Ovary (tissue), 9 donors: ENCODE data around the gene QSOX2. TPM values are rescaled to one million over a fixed set of nuclear protein-coding genes. Genes with fewer than 3 reads are reported as not detected.
A peak's percentile ranks its signal among the peaks of the same experiment; 100 is the strongest.

Experiments
- DNase-seq, 5 donors: peaks; one replicate each; pipeline ENCODE4 v3.0.0-alpha.2; 2019 to 2020
- H3K27ac ChIP-seq, 2 donors: fragments of 200-600 bp; one replicate each; pipeline versions ENCODE4 v1.5.1 to v1.8.0; 2019 to 2022
- H3K27me3 ChIP-seq: fragments of 200-600 bp; one replicate; pipeline ENCODE4 v1.8.0; 2022
- H3K36me3 ChIP-seq: fragments of 200-600 bp; sonication (generic); one replicate; pipeline ENCODE4 v1.5.1; 2019
- H3K4me1 ChIP-seq: one replicate; pipeline ENCODE4 v1.8.1; 2013; ENCODE audit warnings: mild to moderate bottlenecking, moderate library complexity; ENCODE audit not compliant: insufficient read depth
- H3K4me3 ChIP-seq: fragments of 200-600 bp; sonication (generic); one replicate; pipeline ENCODE4 v1.5.1; 2017
- H3K9me3 ChIP-seq, 2 donors: fragments of 200-600 bp in 1 of 2; sonication (generic) in 1 of 2; one replicate each; pipeline versions ENCODE4 v1.5.1 to v1.8.1; 2013 to 2019; ENCODE audit warnings: mild to moderate bottlenecking in 1 of 2, moderate library complexity in 1 of 2
- EP300 ChIP-seq: sonication (generic); formaldehyde crosslinking; IDR thresholded peaks from one replicate; pipeline ENCODE4 v1.6.1; 2017; ENCODE audit warnings: antibody characterized with exemption
- POLR2A ChIP-seq: fragments of 450-650 bp; IDR thresholded peaks from one replicate; pipeline ENCODE4 v1.6.1; 2017; ENCODE audit warnings: antibody characterized with exemption, mild to moderate bottlenecking, moderate library complexity
- WGBS, 3 donors: extraction: QIAGEN DNeasy Blood & Tissue Kit in 1 of 3; methylation state at CpG; one replicate each; pipeline versions ENCODE4 v1.1.5 to v1.1.7; 2013 to 2017; 5-methylcytosine and 5-hydroxymethylcytosine counted together
- intact Hi-C, 4 donors: fragments of 100-400 bp; cut with DNase I; formaldehyde crosslinking; loops; one replicate each; pipeline versions ENCODE4 v1.11.0 to v1.15.1; 2022 to 2023
- polyA plus RNA-seq, 2 donors: library from polyadenylated mRNA; stranded (reverse); fragments of 200-250 nt in 1 of 2; fragments of 350-450 nt in 1 of 2; fragmentation: Illumina TruSeq in 1 of 2; extraction: RNeasy Lipid Tissue Mini Kit (QIAGEN cat#74804) in 1 of 2; gene quantifications; one replicate each; pipeline ENCODE4 v1.2.3, GENCODE V29; 2013 to 2014
- total RNA-seq, 7 donors: library from RNA; depleted of rRNA in 2 of 7; stranded (reverse); fragments of >200 nt in 2 of 7; fragmentation: NEBNext Ultra II Directional in 3 of 7; extraction: Animal tissue kit (Norgen Biotek cat#: 25700) in 3 of 7; gene quantifications; one replicate each; pipeline versions ENCODE4 v1.1.0 to v1.2.4, GENCODE V29; 2016 to 2023
- TF ChIP-seq, protein P1 (sequence below), 3 donors: fragments of 450-650 bp in 2 of 3; fragments of 200-600 bp in 1 of 3; IDR thresholded peaks; one replicate each; pipeline versions ENCODE4 v1.5.1 to v1.8.0; 2016 to 2022; ENCODE audit warnings: antibody characterized with exemption in 3 of 3, mild to moderate bottlenecking in 1 of 3
- donor health status: DM: no; HTN: no; CAD: no; lungs with moderate emphysema.
- donor health status: DM: no; HTN: no; CAD: no.
- donor health status: Bipolar disorder and iron deficiency.
- donor health status: DM: yes; HTN: yes; CAD: no.
- donor health status: DM: no; HTN: no; CAD: no.
- donor health status: DM: yes; HTN: yes; CAD: no.

QSOX2 gene
- total and polyA plus RNA-seq, 9 donors: 5.6 to 14.3 (median 7.8) TPM

DNA sequence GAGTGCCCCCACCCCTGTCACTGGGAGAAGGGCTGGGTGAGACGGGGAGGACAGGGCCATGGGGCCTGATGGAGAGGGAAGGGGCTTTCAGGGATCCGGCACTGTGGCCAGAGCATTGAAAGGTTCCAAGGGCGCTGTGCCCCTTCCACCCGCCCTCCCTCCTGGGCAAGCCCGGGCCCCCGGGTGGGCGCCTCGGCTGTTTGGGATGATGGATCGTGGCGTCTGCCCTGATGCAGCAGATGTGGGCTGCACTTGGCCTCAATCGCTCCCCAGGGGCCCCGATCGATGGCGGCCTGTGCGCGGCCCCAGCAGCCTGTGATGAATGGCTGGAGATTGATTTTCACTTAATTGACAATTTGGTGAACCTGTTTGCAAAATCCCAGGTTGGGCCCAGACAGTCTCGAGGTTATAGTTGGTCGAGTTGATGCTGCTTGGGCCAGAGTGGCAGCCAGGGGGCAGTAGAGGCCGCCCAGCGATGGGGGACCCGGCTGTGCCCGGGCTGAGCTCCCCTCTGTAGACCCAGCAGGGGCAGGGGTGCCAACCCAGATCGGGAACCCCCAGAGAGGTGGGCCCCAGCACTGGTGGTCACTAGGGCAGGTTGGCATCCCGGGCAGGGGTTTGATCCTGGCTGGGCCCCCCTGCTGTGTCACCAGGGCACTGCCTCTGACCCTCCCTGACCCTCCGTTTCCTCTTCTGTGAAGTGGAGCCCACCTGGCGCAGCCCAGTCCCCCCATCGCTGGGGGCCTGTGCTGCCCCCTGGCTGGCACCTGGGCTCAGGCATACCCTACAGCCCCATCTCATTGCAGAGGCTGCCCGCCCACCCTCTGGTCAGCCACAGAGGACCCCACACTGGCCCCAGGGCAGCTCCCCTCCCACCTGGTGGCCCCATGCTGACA lies 75.4 kb downstream of the QSOX2 start:
- 35 to 44% (median 42%) methylated on average over 26 to 28 of the region's 28 CpGs for WGBS, 3 donors
- no peaks in the 10 kb centered on the region for H3K27me3 ChIP-seq
- TF ChIP-seq EP300 (no peak), POLR2A (no peak)
- TF ChIP-seq, protein P1, sequence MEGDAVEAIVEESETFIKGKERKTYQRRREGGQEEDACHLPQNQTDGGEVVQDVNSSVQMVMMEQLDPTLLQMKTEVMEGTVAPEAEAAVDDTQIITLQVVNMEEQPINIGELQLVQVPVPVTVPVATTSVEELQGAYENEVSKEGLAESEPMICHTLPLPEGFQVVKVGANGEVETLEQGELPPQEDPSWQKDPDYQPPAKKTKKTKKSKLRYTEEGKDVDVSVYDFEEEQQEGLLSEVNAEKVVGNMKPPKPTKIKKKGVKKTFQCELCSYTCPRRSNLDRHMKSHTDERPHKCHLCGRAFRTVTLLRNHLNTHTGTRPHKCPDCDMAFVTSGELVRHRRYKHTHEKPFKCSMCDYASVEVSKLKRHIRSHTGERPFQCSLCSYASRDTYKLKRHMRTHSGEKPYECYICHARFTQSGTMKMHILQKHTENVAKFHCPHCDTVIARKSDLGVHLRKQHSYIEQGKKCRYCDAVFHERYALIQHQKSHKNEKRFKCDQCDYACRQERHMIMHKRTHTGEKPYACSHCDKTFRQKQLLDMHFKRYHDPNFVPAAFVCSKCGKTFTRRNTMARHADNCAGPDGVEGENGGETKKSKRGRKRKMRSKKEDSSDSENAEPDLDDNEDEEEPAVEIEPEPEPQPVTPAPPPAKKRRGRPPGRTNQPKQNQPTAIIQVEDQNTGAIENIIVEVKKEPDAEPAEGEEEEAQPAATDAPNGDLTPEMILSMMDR (IDR thresholded peaks at IDR 0.05): peak in 1 of 3 donors; percentile 50
- no peak overlapping the region for H3K4me3 ChIP-seq
- H3K9me3 ChIP-seq: no peaks in the 10 kb centered on the region
- no peak overlapping the region for H3K27ac ChIP-seq
- DNase-seq: peak in 3 of 5 donors; percentile 23 to 61 (median 35)
- no peaks in the 10 kb centered on the region for H3K4me1 ChIP-seq
- intact Hi-C loops: loop anchor here in 1 of 4 donors (10.0 kb wide), 1 partner anchor 115 kb away; no protein-coding TSS in a partner anchor
- no peaks in the 10 kb centered on the region for H3K36me3 ChIP-seq

DNA sequence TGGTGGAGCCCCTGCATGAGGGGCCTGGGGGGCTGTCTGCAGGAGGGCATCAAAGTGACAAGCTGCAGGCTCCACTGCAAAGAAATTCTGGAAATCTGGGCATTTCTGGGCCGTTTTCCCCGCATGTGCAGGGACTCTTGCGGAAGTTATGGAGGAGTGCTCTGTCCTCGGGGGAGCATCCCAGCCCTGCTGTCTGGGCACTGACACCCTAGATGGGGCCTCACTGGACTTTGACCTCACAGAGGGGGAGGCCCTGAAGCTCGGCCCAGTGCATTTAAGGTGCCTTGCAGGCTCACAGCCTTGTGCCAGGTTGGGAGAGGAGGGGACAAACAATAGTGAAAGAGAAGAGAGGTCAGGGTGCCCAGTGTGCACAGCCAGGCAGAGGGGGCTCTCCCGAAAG lies 76.1 kb downstream of the QSOX2 start:
- H3K4me3 ChIP-seq: no peak overlapping the region
- H3K9me3 ChIP-seq: no peaks in the 10 kb centered on the region
- H3K36me3 ChIP-seq: no peaks in the 10 kb centered on the region
- no peaks in the 10 kb centered on the region for H3K27me3 ChIP-seq
- no peak for DNase-seq
- H3K4me1 ChIP-seq: no peaks in the 10 kb centered on the region
- 31 to 53% (median 37%) methylated on average over 4 to 6 of the region's 6 CpGs for WGBS, 3 donors
- H3K27ac ChIP-seq: no peak overlapping the region
- TF ChIP-seq EP300 (no peak), POLR2A (no peak)
- TF ChIP-seq, protein P1 (IDR thresholded peaks at IDR 0.05): no peak
- intact Hi-C loops: no loop called here

DNA sequence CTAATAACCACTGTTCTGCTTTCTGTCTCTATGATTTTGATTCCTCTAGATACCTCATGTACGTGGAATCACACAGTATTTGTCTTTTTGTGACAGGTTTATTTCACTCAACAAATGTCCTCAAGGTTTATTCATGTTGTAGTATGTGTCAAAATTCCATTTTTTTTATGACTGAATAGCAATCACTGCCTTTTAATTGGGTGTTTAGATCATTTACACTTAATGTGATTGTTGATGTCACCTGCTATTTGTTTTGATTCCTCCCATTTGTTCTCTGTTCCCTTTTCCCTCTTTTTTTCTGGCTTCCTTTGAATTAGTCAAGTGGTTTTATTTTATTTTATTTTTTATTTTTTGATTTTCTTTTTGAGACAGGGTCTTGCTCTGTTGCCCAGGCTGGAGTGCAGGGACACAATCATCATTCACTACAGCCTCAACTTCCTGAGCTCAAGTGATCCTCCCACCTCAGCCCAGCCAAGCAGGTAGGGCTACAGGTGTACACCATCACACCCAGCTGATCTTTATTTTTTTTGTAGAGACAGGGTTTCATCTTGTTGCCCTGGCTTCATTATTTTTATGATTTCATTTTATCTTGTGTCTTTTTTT lies 82.3 kb downstream of the QSOX2 start:
- H3K9me3 ChIP-seq: no peaks in the 10 kb centered on the region
- TF ChIP-seq POLR2A (no peak), EP300 (no peak)
- TF ChIP-seq, protein P1 (IDR thresholded peaks at IDR 0.05): no peak
- no peaks in the 10 kb centered on the region for H3K36me3 ChIP-seq
- no peaks in the 10 kb centered on the region for H3K4me1 ChIP-seq
- intact Hi-C loops: no loop called here
- no peaks in the 10 kb centered on the region for H3K27me3 ChIP-seq
- H3K4me3 ChIP-seq: no peak overlapping the region
- WGBS, 3 donors: 51 to 67% (median 56%) methylated on average over 1 of the region's 1 CpG
- no peak for DNase-seq
- H3K27ac ChIP-seq: no peak overlapping the region

DNA sequence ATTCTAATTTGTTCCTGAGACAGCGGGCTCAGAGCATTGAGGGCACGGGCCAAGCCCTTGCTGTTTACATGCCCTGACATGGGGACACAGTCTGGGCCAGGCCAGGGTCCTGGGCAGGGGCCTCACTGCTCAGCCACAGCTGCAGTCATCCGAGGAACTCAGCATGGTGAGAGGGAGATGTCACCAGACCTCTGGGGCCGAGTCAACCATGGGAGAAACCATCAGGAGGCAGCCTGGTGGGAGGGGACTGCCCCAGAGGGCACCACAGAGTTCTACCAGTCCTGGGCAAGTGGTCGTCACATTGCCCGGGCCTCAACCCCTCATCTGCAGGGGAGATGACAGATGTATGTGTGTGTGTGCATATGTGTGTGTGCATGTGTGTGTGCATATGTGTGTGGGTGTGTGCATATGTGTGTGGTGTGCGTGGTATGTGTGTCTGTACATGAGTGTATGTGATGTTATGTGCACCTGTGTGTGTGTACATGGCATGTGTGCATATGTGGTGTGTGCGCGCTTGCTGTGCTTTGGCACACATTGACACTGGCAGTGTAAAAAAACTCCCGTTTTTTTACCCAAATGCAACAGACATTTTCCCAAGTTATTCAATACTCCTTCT lies 84.5 kb downstream of the QSOX2 start:
- intact Hi-C loops: no loop called here
- TF ChIP-seq EP300: no peak
- no peak for TF ChIP-seq POLR2A
- Histone ChIP-seq H3K9me3 (no peaks in the 10 kb centered on the region), H3K27ac (no peak overlapping the region), H3K4me1 (no peaks in the 10 kb centered on the region), H3K4me3 (no peak overlapping the region), H3K36me3 (no peaks in the 10 kb centered on the region), H3K27me3 (no peaks in the 10 kb centered on the region)
- DNase-seq: no peak
- WGBS, 3 donors: 61 to 66% (median 65%) methylated on average over 10 of the region's 10 CpGs
